SKM-1 treated with dmso at 0.1 percent for 144 hours (cell line): ENCODE measurements around the gene RRP1.

Experiments
- DNase-seq: peaks from one replicate; lab custom pipeline; 2025; ENCODE audit not compliant: unreplicated experiment; lab: John Stamatoyannopoulos, UW

Gene RRP1, protein sequence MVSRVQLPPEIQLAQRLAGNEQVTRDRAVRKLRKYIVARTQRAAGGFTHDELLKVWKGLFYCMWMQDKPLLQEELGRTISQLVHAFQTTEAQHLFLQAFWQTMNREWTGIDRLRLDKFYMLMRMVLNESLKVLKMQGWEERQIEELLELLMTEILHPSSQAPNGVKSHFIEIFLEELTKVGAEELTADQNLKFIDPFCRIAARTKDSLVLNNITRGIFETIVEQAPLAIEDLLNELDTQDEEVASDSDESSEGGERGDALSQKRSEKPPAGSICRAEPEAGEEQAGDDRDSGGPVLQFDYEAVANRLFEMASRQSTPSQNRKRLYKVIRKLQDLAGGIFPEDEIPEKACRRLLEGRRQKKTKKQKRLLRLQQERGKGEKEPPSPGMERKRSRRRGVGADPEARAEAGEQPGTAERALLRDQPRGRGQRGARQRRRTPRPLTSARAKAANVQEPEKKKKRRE

DNA sequence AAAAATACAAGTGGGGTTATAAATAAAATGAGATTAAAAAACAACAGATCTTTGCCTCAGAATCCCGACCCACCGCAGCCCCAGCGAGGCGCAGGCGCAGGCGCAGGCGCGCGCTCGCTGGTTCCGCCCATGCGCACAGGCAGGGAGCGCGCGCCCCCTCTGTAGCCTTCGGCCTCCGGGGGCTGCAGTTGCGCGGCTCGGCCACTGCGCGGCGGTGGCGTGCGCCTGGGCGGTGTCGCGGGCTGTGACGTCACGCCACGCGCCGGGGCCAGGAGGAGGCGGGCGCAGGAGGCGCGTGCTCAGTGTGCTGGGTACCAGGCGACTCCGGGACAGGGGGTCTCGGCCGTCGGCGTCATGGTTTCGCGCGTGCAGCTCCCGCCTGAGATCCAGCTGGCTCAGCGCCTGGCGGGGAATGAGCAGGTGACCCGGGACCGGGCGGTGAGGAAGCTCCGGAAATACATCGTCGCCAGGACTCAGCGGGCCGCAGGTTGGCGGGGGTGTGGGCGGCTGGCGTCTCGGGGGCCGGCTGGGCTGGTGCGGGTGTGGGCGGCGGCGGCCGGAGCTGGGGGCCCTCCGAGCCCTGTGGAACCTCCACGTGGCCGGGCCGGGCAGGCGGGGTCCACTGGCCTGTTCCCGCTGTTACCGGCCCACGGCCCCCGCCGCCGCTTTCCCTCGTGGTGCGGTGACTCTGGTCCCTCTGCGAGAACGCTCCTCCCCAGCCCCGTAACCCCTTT is at the start of gene RRP1:
TSS of gene RRP1 (plus strand) at position 302 of the 734 bp plus-strand sequence. CDS start at position 355, 53 bp downstream.
- peak; percentile 87 for DNase-seq

DNA sequence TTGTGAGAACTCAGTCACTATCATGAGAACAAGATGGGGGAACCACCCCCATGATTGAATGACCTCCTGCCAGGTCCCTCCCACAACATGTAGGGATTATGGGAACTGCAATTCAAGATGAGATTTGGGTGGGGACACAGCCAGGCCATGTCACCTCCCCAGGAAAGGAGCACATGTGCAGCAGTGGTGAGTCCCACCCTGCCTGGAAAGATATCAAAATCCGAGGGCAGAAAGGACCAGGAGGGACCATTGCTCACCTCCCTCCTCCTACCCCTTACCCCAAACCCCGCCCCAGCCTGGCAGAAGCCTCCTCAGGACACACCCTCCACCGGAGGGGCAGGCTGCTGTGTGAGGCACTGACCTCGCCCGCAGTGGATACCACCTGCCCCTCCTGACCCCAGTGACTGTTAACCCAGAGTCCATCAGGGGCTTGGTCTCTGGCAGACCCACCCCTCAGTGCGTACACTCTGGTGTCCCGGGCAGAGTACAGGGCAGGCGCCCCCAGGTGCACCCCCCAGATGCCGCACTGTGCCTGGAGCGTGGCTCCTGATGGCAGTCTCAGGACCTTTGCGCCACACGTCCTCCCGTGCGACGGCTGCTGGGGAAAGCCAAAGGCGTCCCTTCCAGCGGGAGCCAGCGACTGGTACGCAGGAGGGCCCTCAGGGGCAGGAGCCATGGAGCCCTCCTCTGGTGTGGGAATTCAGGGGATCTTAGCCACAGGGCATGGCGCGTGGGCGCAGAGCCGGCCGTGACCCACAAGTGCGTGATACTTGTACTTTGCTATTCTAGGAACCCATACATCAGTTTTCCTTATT is 49.5 kb upstream of the RRP1 start:
- no peak for DNase-seq

DNA sequence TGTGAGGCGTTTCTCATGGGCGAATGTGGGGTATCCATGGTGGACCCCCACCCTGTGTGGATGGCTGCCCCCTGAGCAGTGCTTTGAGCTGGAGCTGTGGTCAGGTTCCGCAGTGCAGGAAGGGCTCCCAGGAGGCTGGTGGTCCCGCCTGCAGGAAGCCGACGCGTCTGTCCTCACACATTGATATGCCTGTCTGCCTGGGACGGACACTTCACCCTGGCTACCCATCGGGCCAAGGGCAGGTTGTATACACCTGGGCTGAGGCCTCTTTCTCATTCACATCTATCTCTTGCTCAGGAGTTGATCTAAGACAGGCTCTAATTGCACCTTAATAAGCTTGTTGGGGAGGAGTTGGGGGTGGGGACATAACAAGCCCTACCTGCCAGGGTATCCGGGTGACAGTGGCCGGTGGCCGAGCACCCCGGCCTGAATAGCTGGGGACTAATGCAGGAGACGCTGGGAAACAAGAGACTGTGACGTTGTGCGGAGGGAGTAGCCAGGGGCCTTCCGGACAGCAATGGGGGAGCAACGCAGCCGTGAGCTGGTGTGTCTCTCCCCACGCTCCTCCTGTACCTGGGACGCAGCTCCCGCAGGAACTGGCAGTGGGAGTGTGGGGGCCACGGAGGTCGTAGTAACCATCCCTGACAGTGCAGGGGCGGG is 48.8 kb upstream of the RRP1 start:
- DNase-seq, result no peak

DNA sequence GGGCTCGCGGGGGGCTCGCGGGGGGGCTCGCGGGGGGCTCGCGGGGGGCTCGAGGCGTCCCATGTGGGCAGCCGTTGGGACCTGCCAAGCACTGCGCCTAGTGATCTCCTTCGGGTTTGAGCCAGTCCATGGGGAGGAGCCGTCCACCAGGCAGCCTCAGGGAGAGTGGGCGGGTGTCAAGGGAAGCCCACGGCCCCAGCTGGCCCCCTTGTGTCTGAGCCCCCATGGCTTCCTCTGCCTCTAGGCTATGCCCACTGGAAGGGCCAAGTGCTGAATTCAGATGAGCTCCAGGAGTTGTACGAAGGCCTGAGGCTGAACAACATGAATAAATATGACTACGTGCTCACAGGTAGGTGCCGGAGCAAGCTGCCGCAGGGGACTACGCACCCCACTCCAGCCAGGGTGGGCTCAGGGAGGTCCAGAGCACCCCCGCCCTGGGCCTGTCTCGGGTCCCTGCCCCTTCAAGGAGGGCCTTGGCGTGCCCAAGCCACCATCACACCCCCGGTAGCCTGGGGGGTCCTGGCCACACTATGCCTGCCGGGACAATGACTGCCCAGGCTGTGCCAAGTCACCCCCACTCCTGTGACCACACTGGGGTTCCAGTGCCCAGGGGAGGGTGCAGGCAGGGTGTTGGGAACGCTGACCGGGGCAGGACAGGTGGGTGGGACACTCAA is 47.8 kb upstream of the RRP1 start:
- no peak for DNase-seq

DNA sequence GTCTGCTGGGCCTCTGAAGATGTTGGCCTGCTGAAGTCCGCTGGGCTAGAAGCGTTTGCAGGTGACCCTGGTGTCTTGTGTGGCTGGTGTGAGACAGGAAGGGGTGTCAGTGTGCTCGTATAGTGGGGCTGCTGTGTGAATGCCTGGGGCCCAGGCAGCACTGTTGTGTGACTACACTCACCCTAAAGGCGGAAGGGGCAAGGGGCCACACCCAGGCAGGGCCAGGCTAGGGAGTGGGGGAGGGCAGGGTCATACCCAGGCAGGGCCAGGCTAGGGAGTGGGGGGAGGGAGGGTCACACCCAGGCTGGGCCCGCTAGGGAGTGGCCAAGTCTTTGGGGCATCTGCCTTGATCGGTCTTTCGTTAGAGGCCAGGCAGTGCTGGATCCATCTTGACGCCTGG is 45.4 kb upstream of the RRP1 start:
- DNase-seq, result no peak

DNA sequence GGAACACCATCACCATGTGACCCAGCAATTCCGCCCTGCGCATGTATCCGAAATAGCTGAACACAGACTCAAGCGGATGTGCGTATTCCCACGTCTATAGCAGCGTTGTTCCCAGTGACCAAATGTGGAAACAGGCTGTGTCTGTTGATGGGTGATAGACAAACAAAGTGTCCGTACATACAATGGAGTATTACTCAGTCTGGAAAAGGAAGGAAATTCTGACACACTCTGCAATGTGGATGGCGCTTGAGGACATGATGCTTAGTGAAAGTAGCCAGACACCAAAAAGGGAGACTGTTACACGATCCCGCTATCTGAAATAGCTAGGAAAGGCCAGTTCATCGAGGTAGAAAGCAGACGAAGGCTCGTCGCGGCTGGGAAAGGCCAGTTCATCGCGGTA is 44.7 kb upstream of the RRP1 start:
- DNase-seq, result no peak

DNA sequence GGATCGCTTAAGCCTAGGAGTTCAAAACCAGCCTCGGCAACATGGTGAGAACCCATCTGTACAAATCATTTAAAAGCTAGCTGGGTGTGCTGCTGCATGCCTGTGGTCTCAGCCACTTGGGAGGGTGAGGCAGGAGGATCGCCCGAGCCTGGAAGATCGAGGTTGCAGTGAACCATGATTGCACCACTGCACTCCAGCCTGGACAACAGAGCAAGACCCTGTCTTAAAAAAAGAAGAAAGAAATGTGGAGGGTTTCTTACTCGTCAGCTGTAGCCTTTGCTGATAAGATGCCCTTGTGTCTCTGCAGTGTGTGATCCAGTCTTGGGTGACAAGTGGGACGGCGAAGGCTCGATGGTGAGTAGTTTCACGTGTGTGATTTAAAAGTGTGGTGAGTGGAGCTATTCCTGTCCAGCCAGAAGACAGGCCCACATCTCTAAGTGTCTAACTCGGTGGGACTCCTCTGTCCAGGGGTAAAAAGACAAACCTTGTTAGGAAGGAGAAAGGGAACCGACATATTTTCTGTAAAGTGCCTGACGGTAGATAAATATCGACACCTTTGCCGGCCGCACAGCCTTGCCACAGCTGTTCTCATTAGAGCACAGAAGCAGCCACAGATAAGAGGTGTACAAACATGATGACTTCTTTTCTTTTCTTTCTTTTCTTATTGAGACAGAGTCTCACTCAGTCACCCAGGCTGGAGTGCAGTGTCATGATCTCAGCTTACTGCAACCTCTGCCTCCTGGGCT is 43.4 kb upstream of the RRP1 start:
- DNase-seq, result no peak

DNA sequence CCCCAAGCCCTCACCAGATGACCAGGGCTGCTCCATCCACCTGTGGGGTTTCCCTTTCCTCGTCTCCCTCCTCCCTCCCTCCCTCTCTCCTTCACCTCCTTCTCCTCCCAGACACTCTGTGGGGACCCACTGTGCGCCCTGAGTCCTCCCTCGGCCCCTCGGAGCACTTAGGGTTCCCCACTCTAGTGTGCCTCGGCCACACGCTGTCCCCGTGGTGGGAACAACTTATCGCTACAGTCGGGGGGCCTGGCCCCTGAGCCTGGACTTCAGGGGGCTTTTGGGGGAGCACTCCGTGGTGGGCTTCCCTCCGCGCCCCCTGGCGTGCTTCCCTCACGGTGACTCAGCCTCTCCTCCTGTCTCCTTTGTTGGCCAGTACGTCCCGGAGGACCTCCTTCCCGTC is 40.8 kb upstream of the RRP1 start:
- DNase-seq, result no peak

DNA sequence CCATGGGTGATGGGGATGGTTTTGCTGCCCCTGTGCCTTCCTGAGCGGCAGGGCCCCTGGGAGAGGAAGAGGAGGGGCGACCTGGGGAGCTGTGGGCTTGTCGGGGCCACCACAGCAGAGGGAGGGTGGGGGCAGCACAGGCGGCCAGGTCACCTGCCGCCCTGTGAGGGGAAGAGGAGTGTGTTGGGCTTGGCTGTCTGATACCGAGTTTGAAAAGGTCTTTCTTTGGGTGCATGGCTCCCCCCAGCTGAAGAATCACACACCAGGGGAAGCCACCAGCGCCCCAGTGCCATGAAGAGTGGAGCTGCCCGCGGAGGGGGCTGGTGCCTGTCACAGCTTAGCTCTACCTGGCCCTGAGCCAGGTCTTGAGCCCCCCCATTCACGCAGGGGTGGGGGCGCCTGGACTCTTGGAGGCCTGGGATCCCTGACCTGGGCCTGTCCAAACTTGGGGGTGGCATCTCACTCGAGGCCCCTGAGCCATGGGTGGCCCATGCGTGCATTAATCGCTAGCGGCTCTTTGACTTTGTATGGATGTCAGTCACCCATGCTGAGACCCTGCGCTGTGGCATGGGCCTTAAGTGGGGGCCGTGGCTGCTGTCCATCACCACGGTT is 39.6 kb upstream of the RRP1 start:
- no peak for DNase-seq

DNA sequence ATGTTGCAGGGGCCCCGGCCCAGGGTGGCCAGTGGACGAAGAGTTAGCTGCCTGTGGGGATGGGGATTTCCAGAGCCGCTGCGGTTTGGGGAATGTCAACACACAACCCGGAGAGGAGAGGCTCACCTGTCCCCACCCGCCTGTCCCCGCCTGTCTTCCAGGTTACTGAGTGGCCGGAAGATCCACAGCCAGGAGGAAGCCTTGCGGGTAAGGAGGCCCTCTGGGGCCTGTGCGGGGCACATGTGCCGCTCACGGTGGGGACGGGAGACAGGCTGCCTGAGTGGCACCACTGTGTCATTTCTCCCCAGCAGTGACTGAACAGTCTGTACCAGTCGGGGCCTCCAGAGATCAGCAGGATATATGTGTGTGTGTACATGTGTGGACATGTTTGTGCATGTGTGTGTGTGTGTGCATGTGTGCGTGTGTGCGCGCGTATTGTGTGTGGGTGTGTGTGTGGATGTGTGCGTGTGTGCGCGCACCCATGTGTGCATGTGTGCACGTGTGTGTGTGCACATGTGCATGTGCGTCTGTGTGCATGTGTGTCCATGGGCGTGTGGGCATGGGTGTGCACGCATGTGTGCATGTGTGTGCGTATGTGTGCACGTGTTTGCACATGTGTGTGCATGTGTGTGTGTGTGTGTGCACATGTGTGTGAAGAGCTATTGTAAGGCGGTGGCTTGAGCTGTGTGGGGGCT is 38.9 kb upstream of the RRP1 start:
- DNase-seq, result no peak

DNA sequence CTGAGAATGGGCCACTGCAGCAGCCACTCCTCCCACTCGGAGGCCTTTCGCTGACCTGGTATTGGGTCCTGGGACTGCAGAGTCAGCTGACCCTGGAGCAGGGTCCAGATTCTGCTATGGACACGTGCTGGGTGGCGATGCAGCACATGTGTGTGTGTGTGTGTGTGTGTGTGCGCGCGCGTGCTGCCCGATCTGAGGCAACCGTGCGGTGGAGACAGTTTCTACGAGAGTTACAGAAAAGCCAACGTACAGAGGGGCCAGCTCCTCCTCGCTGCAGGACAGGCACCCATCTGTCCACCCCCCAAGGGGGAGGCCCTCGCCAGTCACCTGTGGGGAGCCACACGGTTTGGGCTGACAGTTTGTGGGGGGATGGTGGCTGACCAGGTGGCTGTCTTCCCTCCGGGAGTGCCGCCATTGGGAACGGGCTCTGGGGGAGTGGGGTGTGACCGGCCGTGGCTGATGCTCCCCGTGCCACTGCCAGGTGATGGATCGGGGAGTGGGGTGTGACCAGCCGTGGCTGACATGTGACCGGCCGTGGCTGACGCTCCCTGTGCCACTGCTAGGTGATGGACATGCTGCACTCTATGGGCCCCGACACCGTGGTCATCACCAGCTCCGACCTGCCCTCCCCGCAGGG is 37.3 kb upstream of the RRP1 start:
- no peak for DNase-seq

DNA sequence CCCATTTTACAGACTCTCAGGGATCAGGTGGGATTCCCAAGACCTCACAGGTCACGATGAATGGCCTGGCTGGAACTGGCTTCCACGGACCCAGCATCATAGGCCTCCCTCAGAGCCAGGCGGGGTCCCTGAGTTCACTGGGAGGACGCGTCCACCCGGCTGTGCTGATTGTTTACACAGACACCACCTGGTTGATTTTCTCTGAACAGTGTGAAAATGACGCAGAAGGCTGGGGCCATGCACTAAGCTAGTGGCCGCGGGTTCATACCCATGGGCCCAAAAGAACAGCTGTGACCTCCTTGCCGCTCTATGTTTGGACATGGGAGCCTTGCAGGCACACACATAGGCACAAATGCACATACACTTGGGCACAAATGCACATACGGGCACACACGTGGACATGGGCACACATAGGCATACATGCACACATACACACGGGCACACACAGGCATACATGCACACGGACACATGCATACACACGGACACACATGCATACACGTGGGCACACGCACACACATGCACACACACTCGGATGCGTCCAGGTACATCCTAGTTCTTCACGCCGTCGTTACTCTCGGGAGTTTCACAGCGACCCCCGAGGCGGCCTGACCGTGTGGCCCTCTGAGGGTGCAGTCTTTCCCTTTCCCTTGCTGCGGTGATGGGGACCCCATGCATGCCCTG is 36.5 kb upstream of the RRP1 start:
- DNase-seq, result no peak

DNA sequence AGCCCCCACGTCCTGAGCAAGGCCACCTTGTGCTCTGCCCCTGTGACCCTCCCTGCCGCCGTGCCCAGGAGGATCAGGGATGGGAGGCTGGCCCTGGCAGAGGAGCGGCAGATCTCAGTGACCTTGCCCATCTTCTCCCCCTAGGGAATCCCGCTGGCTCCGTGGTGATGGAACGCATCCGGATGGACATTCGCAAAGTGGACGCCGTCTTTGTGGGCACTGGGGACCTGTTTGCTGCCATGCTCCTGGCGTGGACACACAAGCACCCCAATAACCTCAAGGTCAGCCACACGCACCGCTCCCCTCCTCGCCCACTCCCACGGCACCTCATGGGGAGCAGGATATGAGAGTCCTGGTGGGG is 36.0 kb upstream of the RRP1 start:
- DNase-seq, result no peak

DNA sequence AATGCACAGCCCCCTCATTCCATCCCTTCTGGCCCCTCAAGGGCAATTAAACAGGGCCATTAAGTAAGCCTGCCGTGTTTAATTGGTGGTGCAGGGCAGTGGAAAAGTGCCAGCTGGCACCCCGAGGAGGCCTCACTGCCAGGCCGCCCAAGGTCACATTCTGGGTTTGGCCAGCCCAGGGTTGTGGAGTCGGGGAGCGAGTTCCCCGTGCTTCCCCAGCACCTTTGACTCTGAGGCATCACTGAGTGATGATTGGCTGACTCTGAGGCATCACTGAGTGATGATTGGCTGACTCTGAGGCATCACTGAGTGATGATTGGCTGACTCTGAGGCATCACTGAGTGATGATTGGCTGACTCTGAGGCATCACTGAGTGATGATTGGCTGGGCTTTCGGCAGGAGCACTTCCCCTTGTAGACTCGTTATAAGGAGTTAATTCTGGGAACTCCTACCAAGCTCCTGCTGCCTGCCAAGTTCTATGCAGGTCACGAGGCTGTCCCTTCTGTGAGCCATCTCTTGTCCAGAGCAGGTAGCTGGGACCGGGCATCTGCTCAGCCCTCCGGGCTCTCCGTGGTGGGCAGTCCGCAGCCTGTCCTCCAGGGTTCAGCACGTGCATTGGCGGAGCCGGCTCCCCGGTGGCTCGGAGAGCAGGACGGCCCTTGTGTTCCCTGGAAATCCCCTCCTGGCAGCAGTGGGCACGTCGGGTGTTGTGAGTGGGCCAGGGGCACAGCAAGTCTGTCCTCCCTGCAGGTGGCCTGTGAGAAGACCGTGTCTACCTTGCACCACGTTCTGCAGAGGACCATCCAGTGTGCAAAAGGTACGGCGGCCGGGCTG is 34.2 kb upstream of the RRP1 start:
- no peak for DNase-seq

DNA sequence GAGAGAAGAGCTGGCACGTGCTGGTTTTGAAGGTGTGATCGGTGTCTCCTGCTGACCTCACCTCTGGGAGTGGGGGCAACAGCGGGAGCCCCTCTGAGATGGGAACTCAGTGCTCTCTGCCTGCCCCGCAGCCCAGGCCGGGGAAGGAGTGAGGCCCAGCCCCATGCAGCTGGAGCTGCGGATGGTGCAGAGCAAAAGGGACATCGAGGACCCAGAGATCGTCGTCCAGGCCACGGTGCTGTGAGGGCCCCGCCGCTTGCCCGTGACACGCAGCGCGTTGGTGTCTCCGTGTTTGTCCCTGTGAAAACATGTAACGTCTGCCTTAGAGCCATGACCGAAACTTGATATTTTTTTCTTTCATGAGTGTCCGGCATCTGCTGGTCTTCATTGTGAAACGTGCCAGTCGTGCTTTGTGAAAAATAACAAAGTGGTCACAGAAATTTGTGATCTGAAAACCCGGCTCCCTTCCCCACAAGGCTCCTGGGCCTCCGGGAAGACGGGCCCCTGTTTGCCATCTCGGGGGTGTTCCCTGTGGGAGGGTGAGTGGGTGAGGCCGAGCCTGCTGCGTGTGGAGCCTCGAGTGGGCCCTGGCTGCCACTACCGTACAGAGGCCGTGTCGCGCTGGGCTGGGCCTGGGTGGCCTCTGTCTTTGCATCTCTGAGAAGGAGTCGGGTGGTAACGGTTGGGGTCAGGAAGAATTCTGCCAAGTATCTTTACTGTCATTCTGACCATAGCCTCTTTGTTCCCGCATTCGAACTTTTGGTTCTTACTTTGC is 33.4 kb upstream of the RRP1 start:
- no peak for DNase-seq

DNA sequence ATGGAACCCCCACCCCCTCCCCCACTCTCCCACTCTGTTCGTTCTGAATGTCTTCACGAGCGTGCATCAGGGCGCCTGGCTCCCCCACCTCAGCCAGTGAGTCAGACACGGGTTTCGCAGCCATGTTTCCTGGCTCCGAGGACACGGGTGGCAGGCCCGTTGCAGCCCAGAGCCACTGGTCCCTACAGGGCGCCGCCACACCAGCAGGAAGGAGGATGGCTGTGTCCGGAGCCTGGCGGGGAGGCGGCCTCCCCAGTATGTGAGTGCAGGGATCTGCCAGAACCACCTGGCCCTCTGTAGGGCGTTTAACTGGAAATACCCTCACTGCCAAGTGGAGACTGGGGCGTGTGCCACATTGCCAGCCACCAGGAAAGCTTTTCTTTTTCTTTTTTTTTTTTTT is 31.8 kb upstream of the RRP1 start:
- DNase-seq, result no peak
